Central memory CD8-positive, alpha-beta T cell (primary cell): Measurements from ENCODE around the gene TWNK.

Experiments
- ATAC-seq: fragments of 150-1000 bp; cut with Tn5 transposase; replicated peaks from 2 replicates; pipeline ENCODE4 v1.10.0; 2022; ENCODE audit warnings: mild to moderate bottlenecking, moderate FRiP score, moderate number of reproducible peaks; ENCODE audit not compliant: poor library complexity, severe bottlenecking; ENCODE audit errors: extremely low read depth
- DNase-seq, 2 donors: peaks; one replicate each; pipeline ENCODE4 v3.0.0; 2021; ENCODE audit warnings: low spot score in 2 of 2
- H3K27ac Mint-ChIP-seq: one replicate; pipeline ENCODE4 v1.8.0; 2022; ENCODE audit warnings: low read depth, mild to moderate bottlenecking, moderate library complexity, mixed read lengths
- H3K27me3 Mint-ChIP-seq: one replicate; pipeline ENCODE4 v1.8.0; 2022; ENCODE audit warnings: mixed read lengths
- H3K36me3 Mint-ChIP-seq: one replicate; pipeline ENCODE4 v1.8.0; 2022; ENCODE audit warnings: mild to moderate bottlenecking, moderate library complexity, mixed read lengths; ENCODE audit not compliant: insufficient read depth
- H3K4me1 Mint-ChIP-seq: one replicate; pipeline ENCODE4 v1.8.0; 2022; ENCODE audit warnings: mixed read lengths
- H3K4me3 Mint-ChIP-seq: one replicate; pipeline ENCODE4 v1.8.0; 2022; ENCODE audit warnings: mild to moderate bottlenecking, moderate library complexity, mixed read lengths
- H3K9me3 Mint-ChIP-seq: one replicate; pipeline ENCODE4 v1.8.0; 2022; ENCODE audit warnings: mixed read lengths

Gene TWNK

DNA sequence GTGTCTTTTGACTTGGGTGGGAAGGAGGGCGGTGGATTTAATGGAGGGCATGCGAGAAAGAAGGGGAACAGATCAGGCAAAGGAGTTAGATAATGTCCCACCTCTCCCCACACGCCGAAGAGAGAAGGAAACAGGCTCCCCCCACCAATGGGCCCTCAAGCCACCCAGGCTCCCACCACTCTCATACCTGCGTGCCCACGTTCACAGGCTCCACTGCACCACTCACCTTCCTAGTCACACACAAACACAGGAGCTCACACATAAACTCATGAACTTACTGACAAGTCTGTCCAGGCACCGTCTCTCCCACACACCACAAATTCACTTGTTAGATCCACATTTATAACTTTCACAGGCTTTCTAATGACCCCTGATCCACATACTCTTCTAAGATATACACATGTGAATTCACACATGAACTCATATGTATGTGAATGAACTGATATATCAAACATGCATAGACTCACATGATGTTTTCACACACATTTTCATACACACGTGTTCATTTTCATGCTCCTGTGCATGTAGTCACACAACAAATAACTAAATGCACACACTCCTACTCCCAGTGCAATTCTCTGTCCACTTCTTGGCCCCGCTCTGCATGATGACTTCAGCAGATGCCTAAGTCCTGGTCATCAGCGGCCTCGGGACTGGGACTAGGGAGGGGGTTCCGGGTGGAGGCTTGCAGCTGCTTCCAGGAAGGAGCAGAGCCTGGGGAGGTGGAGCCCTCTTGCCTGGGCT, 13.7 kb downstream of the TWNK start:
- H3K4me3 Mint-ChIP-seq = peak overlapping the region; percentile 67
- H3K27ac Mint-ChIP-seq = no peak overlapping the region
- no peak for DNase-seq
- H3K36me3 Mint-ChIP-seq = peaks cover 12% of the 10 kb centered on the region
- no peak for ATAC-seq
- H3K9me3 Mint-ChIP-seq = no peaks in the 10 kb centered on the region
- no peaks in the 10 kb centered on the region for H3K27me3 Mint-ChIP-seq
- H3K4me1 Mint-ChIP-seq = peaks cover 25% of the 10 kb centered on the region

DNA sequence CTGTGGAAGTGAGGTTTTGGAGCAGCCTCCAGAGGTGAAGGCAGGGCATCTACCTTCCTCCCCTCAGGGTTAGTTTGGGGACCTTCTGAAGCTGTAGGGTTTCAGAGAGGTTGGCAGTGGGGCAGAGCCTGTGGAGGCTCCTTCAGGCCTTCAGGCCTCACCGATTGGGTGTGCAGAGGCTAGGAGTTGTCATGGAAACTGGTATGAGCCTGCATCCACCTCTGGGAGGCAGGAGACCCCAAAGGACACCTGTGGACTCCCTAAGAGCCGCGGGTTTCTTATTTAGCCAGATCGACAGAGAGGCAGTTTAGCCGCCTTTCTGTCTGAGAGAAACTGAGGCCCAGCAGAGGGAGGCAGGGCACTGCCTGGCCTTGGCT, 14.3 kb downstream of the TWNK start:
- no peaks in the 10 kb centered on the region for H3K9me3 Mint-ChIP-seq
- peaks cover 19% of the 10 kb centered on the region for H3K4me1 Mint-ChIP-seq
- H3K27ac Mint-ChIP-seq = no peak overlapping the region
- no peak for ATAC-seq
- no peaks in the 10 kb centered on the region for H3K27me3 Mint-ChIP-seq
- peaks cover 9% of the 10 kb centered on the region for H3K36me3 Mint-ChIP-seq
- H3K4me3 Mint-ChIP-seq = no peak overlapping the region
- DNase-seq = no peak

DNA sequence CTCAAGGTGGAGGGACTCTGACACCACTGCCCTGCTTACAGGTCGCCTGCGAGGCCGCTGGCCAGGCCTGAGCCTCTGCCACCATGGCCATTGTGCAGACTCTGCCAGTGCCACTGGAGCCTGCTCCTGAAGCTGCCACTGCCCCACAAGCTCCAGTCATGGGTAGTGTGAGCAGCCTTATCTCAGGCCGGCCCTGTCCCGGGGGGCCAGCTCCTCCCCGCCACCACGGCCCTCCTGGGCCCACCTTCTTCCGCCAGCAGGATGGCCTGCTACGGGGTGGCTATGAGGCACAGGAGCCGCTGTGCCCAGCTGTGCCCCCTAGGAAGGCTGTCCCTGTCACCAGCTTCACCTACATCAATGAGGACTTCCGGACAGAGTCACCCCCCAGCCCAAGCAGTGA, 15.1 kb downstream of the TWNK start:
- Mint-ChIP-seq H3K4me1 (peaks cover 19% of the 10 kb centered on the region), H3K9me3 (no peaks in the 10 kb centered on the region), H3K36me3 (peaks cover 9% of the 10 kb centered on the region), H3K27me3 (no peaks in the 10 kb centered on the region), H3K4me3 (no peak overlapping the region), H3K27ac (no peak overlapping the region)
- DNase-seq = no peak
- ATAC-seq = no peak

DNA sequence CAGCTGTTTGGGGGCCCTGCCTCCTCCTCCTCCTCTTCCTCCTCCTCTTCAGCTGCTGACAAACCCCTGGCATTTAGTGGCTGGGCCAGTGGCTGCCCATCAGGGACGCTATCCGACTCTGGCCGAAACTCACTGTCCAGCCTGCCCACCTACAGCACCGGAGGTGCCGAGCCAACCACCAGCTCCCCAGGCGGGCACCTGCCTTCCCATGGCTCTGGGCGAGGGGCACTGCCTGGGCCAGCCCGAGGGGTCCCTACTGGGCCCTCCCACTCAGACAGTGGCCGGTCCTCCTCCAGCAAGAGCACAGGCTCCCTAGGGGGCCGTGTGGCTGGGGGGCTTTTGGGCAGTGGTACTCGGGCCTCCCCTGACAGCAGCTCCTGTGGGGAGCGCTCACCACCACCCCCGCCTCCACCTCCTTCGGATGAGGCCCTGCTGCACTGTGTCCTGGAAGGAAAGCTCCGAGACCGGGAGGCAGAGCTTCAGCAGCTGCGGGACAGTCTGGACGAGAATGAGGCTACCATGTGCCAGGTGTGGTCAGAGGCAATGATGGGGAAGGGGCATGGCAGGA, 16.4 kb downstream of the TWNK start:
- Mint-ChIP-seq H3K9me3 (no peaks in the 10 kb centered on the region), H3K4me3 (no peak overlapping the region), H3K4me1 (peaks cover 9% of the 10 kb centered on the region), H3K27ac (no peak overlapping the region), H3K36me3 (peaks cover 8% of the 10 kb centered on the region), H3K27me3 (no peaks in the 10 kb centered on the region)
- DNase-seq = no peak
- ATAC-seq = no peak

DNA sequence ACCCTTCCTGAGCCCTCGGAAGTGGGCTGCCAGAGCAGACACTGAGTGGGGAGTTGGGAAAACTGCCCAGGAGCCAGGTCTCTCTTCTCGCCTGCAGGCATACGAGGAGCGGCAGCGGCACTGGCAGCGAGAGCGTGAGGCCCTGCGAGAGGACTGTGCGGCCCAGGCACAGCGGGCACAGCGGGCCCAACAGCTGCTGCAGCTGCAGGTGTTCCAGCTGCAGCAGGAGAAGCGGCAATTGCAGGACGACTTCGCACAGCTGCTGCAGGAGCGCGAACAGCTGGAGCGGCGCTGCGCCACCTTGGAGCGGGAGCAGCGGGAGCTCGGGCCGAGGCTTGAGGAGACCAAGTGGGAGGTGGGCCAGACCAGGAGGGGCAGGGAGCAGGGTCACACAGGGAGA, 18.0 kb downstream of the TWNK start:
- no peak overlapping the region for H3K4me3 Mint-ChIP-seq
- ATAC-seq (no peak), DNase-seq (no peak)
- peaks cover 6% of the 10 kb centered on the region for H3K4me1 Mint-ChIP-seq
- no peak overlapping the region for H3K27ac Mint-ChIP-seq
- peaks cover 5% of the 10 kb centered on the region for H3K36me3 Mint-ChIP-seq
- H3K9me3 Mint-ChIP-seq = no peaks in the 10 kb centered on the region
- no peaks in the 10 kb centered on the region for H3K27me3 Mint-ChIP-seq

DNA sequence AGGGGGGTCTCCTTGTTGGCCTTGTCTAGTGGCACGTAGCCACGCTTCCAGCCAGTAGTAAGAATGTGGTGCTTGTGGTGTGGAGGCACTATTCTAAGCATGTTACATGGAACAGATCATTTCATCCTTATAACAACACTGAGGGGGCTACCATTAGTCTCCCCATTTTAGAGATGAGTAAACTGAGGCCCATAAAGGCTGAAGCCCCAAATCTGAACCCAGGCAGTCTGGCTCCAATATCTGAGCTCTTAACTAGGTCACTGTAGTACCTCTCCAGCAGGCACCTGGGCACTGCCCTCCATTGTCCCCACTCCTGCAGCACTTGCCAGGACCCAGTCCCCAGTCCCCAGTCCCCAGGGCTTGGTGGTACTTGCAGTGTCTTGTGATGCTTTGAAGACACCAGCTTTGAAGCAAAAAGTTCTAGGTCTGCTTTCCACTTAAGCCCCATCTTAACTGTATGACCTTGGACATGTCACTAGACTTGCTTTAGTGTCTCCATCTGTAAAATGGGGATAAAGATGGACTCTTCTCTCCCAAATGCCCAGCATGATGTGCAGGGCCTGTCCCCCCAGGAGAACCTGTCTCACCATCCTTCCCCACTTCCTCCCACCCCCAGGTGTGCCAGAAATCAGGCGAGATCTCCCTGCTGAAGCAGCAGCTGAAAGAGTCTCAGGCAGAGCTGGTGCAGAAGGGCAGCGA, 18.7 kb downstream of the TWNK start:
- H3K27ac Mint-ChIP-seq = no peak overlapping the region

DNA sequence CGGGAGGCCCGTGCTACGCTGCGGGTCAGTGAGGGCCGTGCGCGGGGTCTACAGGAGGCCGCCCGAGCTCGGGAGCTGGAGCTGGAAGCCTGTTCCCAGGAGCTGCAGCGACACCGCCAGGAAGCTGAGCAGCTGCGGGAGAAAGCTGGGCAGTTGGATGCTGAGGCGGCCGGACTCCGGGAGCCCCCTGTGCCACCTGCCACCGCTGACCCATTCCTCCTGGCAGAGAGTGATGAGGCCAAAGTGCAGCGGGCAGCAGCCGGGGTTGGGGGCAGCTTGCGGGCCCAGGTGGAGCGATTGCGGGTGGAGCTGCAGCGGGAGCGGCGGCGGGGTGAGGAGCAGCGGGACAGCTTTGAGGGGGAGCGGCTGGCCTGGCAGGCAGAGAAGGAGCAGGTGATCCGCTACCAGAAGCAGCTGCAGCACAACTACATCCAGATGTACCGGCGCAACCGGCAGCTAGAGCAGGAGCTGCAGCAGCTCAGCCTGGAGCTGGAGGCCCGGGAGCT, 19.3 kb downstream of the TWNK start:
- Mint-ChIP-seq H3K27ac (no peak overlapping the region), H3K4me1 (no peaks in the 10 kb centered on the region), H3K4me3 (no peak overlapping the region), H3K9me3 (no peaks in the 10 kb centered on the region), H3K27me3 (no peaks in the 10 kb centered on the region), H3K36me3 (no peaks in the 10 kb centered on the region)
- no peak for DNase-seq
- ATAC-seq = no peak

More for the DNA sequence above, 18.7 kb downstream of the TWNK start:
- DNase-seq = no peak
- Mint-ChIP-seq H3K27me3 (no peaks in the 10 kb centered on the region), H3K4me1 (peaks cover 3% of the 10 kb centered on the region), H3K36me3 (peaks cover 2% of the 10 kb centered on the region), H3K4me3 (no peak overlapping the region), H3K9me3 (no peaks in the 10 kb centered on the region)
- no peak for ATAC-seq

DNA sequence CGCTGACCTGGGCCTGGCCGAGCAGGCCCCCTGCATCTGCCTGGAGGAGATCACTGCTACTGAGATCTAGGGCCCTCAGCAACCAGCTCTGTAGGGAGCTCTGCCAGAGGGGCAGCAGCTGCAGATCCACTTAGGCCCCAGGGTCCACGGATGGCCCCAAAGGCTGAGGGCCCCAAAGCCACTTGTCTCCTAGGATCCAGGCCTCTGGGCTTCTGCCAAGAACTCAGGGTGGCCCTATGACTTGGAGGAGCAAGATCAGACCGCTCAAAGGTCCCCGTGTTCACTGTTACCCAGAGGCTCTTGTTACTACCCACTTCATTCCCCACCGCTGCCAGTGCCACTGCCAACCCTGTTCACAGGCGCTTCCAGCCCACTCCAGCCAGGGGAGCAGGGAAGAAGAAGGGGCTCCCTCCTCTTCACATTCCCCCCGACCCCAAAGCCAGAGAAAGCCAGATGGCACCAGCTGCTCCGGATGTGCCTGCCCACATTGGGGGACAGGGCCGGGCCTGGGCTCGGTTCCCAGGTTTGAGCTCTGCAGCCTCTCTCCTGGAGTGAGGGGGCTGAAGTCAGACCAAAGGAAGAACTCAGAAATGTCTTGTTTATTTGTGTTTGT, 19.9 kb downstream of the TWNK start:
- no peaks in the 10 kb centered on the region for H3K4me1 Mint-ChIP-seq

DNA sequence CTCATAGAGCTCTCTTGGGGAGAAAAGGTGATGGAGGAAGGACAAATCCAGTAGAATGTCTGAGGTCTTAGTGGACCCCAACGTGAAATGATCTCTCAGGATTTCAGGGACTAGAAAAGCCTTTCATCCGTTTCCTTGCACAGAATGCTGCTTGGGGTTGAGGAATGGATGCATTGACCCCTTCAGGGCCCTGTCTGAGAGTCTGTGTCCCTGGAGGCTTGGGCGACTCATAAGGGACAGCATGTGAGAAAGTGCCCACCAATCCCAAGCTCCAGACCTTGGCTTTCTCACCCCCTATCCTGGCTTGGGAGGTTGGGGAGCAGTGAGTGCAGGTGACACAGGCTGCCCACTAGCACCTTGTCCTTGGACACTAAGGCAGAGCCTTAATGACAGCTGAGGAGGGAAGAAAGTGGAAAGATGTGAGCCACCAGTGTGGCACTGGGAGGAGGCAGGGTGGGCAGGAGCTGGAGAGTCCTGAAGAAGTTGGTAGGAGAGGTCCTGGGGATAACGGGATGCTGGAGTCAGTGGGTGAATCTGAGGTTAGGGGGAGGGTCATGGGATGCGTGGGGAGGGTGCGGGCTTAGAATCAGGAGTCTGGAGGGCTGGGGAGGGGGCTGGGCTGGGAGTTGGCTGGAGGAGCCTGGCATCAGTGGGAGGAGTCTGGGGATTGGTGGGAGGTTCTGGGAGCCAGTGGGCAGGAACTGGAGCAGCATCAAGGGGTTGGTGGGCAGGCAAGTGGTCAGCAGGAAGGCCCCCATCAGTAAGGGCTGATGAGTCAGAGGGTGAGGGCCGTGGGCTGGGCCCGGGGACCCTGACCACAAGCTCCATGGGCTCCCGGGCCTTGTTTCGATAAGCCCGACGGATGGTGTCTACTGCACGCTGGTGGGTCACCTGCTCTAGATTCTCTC, 20.8 kb downstream of the TWNK start:
- no peaks in the 10 kb centered on the region for H3K27me3 Mint-ChIP-seq
- peaks cover 7% of the 10 kb centered on the region for H3K4me1 Mint-ChIP-seq
- no peak overlapping the region for H3K27ac Mint-ChIP-seq
- DNase-seq = no peak
- no peak for ATAC-seq
- no peak overlapping the region for H3K4me3 Mint-ChIP-seq
- H3K9me3 Mint-ChIP-seq = no peaks in the 10 kb centered on the region
- H3K36me3 Mint-ChIP-seq = no peaks in the 10 kb centered on the region

More for the DNA sequence above, 19.9 kb downstream of the TWNK start:
- Mint-ChIP-seq H3K9me3 (no peaks in the 10 kb centered on the region), H3K4me3 (no peak overlapping the region), H3K27me3 (no peaks in the 10 kb centered on the region), H3K36me3 (no peaks in the 10 kb centered on the region), H3K27ac (no peak overlapping the region)
- DNase-seq (no peak), ATAC-seq (no peak)

DNA sequence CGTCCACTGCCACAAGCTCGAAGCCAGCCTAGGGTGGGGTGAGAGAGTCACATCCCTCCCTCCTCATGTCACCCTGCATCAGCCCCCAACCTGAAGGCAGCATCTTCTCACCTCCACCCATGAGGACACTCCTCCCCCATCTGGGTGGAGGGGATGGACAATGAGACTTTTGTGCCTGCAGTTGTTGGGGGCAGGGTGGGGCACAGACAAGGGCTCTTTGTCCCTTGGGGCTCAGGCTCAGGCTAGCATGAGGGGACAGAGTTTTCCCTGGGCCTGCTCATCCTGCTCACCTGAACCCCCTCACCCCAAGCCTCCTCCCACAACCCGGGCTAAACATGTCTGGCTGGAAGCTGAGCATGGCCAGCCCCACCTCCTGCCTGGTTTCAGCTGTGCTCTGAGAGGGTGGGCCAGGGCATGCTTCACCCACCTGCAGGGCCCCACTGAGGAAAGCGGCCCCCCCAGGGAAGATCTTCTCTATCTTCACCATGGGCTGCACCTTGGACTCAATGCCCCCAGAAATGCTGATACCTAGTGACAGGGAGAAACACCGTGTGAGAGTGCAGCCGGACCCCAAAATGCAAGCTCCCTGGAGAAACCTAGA, 21.6 kb downstream of the TWNK start:
- Mint-ChIP-seq H3K9me3 (no peaks in the 10 kb centered on the region), H3K4me3 (no peak overlapping the region), H3K4me1 (peaks cover 12% of the 10 kb centered on the region), H3K27me3 (no peaks in the 10 kb centered on the region), H3K27ac (no peak overlapping the region), H3K36me3 (no peaks in the 10 kb centered on the region)
- ATAC-seq (no peak), DNase-seq (no peak)

DNA sequence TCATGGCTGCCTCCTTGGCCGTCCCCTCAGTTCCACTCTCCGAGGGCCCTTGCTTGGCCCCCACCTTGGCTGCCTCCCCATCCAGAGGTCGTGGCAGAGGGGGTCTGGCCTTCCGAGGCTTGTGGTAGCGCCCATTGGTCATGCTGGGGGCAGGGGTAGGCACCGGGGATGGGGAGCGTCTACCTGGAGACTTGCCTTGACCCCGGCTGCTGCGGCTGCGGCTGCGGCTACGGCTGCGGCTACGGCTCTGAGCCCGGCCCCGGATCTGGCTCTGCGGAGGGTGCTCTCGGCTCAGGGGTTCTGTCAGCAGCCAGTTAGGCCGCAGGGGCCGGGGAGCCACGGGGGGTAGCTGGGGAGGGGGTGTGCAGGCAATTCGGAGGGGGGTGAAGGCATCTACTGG, 23.0 kb downstream of the TWNK start:
- Mint-ChIP-seq H3K27me3 (peaks cover 6% of the 10 kb centered on the region), H3K27ac (peak overlapping the region; percentile 51), H3K4me1 (peaks cover 21% of the 10 kb centered on the region), H3K9me3 (no peaks in the 10 kb centered on the region), H3K36me3 (peaks cover 3% of the 10 kb centered on the region), H3K4me3 (no peak overlapping the region)
- ATAC-seq (no peak), DNase-seq (no peak)
